Measurements from ENCODE around the gene MCF2L.
"Not testable (repeated sequence)": the region's sequence is repeated elsewhere in the genome, so short reads cannot be mapped to it uniquely, and the experiment has no call there.

Gene MCF2L

GRCh38 chr13:113018676-113019465 is 49.9 kb downstream of the MCF2L start:
- no peak for DNase-seq

DNA sequence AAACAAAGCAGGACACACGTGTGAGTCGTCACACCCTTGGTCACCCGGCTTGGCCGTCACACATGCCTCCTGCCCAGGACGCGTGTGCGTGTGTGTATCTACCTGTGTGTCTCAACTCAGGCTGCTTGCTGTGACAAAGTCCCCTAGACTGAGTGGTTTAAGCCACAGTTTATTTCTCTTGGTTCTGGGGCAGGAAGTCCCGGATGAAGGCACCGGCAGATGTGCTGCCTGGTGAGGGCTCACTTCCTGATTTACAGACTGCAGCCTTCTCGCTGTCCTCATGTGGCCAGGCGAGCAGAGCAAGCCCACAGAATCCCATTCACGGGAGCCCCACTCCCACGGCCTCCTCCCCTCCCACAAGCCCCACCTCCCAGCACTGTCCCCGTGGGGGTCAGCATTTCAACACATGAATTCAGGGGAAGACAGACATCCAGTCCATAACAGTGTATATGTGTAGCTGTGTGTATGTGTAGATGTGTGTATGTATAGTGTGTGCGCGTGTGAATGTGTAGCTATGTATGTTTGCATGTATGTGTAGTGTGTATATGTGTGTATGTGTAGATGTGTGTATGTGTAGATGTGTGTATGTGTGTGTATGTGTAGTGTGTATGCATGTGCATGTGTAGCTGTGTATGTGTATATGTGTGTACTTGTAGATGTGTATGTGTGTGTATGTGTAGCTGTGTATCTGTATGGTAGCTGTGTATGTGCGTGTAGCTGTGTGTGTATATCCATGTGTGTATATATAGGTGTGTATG is 51.5 kb downstream of the MCF2L start:
- no peak for DNase-seq

GRCh38 chr13:113021391-113021790 is 52.4 kb downstream of the MCF2L start:
- DNase-seq, result no peak

DNA sequence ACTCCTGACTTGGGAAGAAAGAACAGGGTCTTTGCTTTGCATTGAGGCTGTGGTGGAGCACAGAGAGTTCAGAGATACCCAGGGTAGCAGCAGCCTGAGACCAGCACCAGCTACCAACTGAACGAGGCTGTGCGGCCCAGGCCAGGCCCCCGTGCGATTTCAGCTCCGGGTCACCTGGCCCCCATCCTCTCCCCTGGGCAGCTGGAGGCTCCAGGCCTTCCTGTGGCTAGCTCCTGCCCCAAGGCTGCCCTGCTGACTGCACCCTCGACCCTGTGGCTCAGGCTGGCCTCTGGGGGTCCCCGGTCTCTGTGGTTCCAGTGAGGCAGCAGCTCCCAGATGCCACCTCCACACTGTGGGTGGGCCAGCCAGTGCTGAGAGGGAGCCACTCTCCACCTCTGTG is 52.8 kb downstream of the MCF2L start:
- no peak for DNase-seq

- DNase-seq, result no peak
Measured at GRCh38 chr13:113022391-113022744, 53.4 kb downstream of the MCF2L start.

DNA sequence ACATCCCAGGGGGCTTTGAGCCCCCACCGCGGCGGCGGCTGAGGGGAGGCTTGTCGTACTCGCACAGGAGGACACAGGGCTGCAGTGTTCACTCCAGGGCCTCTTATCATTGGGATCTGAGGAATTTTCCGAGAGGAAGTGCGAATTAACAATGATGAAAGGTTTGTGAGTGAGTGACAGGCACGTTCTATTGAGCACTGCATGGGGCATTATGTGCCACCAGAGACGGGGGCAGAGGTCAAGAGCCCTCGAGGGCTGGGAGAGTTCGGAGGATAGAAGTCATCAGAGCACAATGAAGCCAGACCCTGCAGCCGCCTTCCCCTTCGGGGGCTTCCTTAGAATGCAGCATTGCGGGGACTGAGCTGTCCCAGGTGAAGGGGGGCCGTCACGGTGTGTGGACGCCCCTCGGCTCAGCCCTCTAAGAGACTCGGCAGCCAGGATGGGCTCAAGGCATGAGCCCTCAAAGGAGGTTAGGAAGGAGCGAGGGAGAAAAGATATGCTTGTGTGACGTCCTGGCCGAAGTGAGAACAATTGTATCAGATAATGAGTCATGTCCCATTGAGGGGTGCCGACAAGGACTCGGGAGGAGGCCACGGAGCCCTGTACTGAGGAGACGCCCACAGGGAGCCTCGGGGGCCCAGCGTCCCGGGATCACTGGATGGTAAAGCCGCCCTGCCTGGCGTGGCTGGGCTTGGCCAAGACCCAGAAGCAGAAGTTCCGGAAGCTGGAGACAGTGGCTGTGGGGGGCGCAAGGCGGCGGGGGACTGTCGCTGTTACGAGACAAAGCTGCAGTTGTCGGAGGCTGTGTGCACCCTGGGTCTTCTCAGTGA is 53.9 kb downstream of the MCF2L start:
- DNase-seq, result no peak

GRCh38 chr13:113023694-113024430 is 54.8 kb downstream of the MCF2L start:
- DNase-seq, result no peak

GRCh38 chr13:113024466-113024865 is 55.5 kb downstream of the MCF2L start:
- no peak for DNase-seq

DNA sequence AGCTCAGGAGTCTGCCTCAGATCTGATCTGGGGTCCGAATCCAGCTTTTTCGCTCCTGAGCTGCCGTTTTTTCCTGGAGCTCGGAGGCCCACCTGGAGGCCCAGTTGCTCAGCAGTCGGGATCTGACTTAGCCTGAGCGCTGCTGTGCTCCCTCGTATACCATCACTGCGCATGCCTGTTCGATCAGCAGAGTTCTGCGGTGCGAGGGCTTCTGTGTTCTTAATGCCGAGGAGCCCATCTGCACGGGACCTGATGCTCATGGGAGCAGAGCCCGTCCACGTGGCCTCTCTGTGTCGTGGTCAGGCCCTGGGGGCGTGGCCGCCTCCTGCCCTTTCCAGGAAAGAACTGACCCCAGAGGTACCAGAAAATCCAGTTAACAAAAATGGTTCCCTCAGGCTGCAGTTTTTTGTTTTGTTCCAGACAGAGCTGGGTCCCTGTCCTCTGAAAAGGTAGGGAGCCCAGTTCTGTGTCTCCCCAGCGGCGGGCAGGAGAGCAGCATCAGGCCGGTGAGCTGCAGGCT is 57.4 kb downstream of the MCF2L start:
- DNase-seq, result no peak

- no peak for DNase-seq
Measured at GRCh38 chr13:113027095-113027494, 58.1 kb downstream of the MCF2L start.

GRCh38 chr13:113027566-113027965 is 58.6 kb downstream of the MCF2L start:
- no peak for DNase-seq

DNA sequence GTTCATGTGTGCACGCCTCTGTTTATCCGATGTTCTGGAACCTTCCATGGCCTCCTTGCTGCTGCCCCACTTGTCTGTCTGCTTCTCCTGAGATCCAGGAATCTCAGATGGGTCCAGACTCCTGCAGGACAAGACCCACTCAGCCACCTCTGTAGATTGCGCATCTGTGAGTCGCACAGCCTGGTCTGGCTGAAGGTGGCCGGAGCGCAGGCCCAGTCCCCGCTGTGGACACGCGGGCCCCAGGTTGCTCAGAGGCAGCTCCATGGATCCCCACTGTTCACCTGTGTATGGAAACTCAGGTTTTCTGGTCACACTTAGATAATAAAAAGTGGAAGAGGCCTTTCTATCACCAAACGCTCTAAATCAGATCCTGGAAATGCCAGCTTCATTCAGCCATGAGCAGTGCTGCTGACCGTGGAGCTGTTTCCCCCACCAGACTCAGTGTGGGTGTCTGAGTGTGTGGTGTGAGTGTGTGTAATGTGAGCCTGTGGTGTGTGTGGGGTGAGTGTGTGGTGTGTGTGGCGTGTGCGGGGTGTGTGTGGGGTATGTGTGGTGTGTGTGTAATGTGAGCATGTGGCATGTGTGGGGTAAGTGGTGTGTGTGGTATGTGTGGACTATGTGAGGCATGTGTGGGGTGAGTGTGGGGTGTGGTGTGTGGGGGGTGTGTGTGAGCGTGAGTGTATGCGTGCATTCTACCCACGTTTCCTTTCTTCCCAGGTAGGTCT is 59.5 kb downstream of the MCF2L start:
- DNase-seq, result no peak

GRCh38 chr13:113029061-113029445 is 60.0 kb downstream of the MCF2L start:
- no peak for DNase-seq

DNA sequence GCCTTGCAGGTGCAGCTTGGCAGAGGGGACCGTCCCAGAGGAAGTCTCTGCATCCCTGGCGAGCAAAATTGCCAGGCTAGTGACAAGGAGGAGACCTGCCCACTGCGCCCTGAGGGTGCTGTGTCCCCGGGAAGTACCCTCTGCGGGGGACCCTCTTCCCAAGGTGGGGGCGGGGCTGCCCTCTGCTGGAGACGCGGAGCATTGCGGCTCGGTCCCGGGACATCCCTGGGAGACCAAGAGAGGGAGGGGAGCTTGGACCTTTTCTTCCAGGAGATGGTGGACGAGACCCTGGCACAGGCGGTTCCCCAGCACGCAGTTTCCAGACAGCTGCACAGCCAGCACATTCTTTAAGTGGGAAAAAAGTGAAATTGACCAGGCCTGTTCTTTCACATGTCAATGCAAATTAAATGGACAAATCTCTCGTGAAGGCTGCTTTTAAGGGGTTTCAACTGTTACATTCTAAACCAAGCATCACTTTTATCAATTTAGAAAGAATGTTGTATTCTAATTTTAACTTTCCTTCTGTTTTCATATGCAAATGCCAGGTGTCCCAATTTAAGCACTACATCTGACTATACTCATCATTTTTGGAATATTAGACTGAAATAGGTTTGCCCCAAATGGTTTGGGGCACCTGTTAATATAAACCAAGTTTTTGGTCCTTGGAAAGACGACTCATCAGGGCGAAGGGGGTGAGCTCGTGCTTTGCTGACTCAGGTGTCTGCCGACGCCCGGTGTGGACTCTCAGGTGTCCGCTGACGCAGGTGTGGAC is 60.7 kb downstream of the MCF2L start:
- DNase-seq, result peak; percentile 41

GRCh38 chr13:113030259-113030640 is 61.2 kb downstream of the MCF2L start:
- DNase-seq, result not testable (repeated sequence)

DNA sequence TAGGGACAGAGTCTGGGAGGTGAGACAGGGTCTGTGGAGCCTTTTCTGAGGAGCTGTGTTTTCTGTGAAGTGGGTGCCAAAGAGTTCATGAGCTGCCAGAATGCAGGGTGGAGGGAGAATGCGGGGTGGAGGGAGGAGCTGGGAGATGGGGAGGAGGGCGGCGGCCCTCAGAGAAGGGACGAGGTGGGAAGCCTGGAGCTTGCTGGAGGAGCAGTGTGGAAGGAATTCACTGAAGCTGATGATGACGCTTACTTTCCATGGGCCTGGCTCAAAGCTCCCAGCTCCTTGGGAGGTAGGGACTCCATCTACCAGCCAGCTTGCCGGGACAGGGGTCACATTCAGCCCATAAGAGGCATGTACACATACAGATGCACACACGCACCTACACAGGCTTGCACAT is 62.5 kb downstream of the MCF2L start:
- no peak for DNase-seq

DNA sequence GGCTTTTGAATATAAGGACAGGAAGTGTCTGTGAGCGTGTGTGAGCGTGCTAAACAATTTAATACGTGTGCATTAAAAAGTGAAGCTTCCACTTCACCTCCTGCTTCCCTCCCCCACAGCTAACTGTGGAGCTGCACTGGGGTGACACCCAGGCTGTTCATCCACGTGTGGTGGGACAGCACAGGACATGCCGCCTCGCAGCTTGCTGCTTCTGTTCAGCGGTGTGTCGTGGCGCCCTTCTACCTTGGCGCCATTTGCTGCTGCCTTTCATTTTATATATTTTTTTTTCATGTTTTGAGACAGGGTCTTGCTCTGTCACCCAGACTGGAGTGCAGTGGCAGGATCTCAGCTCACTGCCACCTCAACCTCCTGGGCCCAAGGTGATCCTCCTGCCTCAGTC is 63.3 kb downstream of the MCF2L start:
- DNase-seq, result no peak

- no peak for DNase-seq
Measured at GRCh38 chr13:113033054-113033850, 64.2 kb downstream of the MCF2L start.

- DNase-seq, result peak; percentile 26
Measured at GRCh38 chr13:113034451-113035212, 65.6 kb downstream of the MCF2L start.
